IPS-NIHi7 (cell line): ENCODE data around the gene CD3E.
A peak's percentile ranks its signal among the peaks of the same experiment; 100 is the strongest.

Experiments used
- DNase-seq: peaks from one replicate; pipeline ENCODE4 v3.0.0; 2012; ENCODE audit warnings: mixed read lengths; ENCODE audit errors: extremely low spot score

The CD3E gene

DNA sequence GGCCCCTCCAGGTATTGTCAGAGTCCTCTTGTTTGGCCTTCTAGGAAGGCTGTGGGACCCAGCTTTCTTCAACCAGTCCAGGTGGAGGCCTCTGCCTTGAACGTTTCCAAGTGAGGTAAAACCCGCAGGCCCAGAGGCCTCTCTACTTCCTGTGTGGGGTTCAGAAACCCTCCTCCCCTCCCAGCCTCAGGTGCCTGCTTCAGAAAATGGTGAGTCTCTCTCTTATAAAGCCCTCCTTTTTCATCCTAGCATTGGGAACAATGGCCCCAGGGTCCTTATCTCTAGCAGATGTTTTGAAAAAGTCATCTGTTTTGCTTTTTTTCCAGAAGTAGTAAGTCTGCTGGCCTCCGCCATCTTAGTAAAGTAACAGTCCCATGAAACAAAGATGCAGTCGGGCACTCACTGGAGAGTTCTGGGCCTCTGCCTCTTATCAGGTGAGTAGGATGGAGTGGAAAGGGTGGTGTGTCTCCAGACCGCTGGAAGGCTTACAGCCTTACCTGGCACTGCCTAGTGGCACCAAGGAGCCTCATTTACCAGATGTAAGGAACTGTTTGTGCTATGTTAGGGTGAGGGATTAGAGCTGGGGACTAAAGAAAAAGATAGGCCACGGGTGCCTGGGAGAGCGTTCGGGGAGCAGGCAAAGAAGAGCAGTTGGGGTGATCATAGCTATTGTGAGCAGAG is at the start of gene CD3E:
Gene CD3E, plus strand, starts transcription at position 163 of the 681 bp plus-strand sequence. Its CDS starts 223 bp downstream, at position 386.
- no peak for DNase-seq

DNA sequence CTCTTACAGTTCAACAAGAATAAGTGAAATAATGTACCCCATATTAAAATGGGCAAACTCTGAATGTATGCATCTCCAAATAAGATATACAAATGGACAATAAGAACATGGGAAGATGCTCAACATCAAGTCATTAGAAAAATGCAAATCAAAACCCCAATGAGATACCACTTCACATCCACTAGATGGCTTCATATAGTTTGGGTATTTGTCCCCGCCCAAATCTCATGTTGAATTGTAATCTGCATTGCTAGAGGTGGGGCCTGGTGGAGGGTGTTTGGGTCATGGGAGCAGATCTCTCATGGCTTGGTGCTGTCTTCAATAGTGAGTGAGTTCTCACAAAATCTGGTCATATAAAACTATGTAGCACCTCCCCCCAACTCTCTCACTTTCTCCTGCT is 46.1 kb upstream of the CD3E start:
- DNase-seq: no peak

DNA sequence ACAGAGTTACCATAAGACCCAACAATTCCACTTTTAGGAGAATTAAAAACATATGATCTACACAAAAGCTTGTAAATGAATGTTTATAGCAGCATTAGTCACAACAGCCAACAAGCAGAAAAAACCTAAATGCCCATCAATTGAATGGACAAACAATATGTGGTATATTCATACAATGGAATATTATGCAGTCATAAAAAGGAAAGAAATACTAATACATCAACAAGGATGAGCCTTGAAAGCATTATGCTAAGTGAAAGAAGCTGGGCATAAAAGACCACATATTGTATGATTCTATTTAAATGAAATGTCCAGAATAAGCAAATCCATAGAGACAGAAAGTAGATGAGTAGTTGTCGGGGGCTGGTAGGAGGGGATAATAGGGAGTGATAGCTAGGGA is 45.4 kb upstream of the CD3E start:
- no peak for DNase-seq

DNA sequence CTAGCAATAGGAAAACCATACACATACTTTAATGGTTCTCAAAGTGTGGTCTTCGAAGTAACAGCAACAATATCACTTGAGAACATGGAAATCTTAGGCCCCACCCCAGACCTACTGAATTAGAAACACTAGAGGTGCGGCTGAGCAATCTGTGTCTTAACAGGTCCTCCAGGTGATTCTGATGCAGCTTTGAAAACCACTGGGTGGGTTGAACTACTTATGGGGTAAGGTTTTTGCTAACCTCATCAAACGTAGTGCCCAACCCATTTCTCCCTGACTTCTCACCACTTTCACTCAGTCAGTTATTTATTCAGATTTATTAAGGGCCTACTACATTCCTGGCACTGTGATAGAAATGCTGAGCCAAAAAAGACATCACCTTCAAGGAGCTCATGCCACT is 44.2 kb upstream of the CD3E start:
- DNase-seq: no peak

DNA sequence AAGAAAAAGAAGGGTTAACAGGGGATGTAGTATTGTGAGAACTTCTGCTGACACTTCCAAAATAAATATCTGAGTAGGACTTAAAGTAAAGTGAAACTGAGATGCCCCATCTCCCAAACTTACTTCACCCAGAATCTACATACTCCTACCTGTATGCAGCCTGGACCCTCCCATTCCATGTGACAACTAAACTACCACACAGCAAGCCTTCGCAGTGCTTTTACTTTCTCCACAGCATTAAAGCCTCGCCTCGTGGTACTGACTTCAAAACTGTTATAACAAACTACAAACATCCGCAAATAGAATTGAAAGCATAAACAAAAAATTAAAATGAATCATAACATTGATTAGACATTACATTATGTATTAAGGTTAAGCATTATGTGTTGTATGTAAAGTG is 41.4 kb upstream of the CD3E start:
- no peak for DNase-seq

DNA sequence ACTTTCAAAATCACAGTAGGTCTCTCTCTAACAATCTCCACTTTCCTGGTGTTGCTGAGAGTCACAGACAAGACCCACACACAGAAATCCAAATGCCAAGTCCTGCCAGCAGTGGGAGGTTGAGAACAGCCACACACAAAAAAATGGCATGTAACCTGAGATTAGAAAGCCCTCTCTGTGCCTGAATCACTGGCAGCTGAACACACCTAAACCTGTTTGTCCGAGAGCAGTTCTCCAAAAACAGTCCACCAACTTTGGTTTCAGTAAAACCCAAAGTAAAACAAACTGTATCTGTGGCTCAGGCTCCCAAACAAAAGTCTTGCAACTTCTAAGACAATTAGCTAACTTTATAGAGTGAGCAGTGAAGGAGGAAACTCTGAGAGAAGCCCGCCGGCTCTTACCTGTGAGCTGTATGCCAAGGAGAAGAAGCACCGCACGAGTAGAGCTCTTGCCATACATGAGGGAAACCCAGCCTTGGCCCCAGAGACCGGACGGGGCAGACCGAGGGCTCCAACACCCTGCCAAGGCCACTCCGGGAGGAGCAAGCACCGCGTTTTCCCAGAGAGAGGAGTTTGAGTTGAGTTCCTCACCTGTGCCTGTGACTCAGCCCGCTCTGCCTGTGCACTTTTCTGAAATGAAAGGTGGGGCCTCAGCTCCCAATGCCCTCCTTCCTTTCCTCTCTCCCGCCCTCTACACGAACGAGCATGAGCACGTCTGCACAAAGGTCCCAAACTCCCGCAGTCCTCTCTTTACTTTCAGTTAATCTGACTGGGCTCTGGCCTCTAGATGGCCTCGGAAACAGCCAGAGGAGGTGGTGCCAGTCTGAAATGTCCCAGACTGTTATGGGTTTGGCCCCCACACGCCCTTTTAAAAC is 40.6 kb upstream of the CD3E start, which contains the start of gene MPZL2:
Gene MPZL2, minus strand, starts transcription at position 603 of the 874 bp plus-strand sequence. Its CDS starts 144 bp downstream, at position 459.
- DNase-seq: peak; percentile 57

DNA sequence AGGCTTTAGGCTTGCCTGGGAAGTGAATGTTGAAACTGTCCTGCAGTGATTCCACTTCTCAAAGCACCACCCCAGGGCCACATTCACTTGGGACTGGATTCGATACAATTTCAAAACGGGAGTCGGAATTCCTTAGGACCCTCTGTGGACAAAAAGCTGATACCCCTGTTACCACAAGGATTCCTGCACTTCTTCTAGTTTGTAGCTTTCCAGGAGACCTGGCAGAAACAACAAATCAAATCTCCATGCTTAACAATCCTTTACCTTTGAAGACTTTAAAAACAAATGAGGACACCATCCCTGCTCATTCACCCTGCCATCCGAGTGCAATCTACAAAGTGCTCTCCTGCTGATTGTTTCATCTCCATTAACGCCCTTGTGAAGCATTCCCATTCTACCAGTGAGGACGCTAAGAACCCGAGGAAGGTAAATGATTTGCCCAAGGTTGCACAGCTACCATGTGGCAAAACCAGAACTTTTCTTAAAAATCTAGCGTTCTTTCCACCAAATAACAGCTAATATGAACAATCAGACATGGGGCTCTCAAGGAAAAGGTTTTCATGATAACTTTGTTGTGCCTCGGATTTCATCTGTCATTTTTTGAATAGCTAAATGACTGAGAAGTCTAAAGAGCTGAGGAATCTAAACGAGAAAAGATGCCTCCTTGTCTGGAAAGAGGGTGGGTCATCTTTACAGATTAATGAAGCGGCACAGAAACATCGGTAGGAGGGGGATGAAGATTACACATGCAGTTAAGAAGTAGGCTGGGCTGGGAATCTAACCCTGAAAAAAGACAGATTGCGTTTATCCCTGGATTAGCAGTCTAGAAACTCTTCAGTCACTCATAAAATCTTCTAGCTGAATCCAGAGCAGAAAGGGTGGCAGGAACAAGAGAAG is 39.7 kb upstream of the CD3E start:
- DNase-seq: peak; percentile 39

DNA sequence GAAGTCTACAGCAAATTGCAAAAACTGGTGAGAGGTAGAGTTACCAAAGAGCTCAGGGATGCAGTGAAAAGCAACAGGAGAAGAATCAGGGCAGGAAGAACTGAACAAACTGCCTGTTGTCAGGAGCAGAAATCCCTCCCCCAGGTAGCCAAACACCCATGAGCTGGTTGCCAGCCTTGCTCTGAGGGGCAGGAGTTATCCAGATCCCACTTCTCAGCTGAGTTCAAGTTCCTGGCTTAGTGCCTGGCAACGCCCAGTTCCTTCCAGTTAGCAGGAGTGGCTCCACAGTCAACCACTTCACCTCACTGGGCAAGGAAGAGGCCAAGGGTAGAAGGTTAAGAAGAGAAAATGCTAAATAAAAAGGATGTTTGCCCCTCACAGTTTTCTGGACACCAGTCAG is 38.6 kb upstream of the CD3E start:
- no peak for DNase-seq

DNA sequence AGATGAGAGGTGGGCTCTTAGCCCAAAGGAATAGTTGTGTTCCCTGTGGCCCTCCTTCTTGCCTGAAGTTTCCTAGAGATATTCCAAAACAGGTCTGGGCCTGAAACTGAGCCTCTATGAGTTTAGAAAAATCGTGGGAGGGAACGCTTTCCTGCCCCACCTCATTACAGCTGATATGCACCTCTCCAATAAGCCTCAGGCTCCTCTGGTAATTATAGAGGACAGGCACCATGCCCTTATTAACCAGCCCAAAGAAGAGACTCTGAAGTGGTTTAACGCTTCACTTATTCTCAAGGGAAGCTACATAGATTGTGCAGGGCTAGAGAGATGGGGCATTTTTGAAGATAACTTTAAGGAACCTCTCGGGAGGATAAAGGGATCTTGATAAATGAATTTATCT is 37.0 kb upstream of the CD3E start:
- DNase-seq: no peak

DNA sequence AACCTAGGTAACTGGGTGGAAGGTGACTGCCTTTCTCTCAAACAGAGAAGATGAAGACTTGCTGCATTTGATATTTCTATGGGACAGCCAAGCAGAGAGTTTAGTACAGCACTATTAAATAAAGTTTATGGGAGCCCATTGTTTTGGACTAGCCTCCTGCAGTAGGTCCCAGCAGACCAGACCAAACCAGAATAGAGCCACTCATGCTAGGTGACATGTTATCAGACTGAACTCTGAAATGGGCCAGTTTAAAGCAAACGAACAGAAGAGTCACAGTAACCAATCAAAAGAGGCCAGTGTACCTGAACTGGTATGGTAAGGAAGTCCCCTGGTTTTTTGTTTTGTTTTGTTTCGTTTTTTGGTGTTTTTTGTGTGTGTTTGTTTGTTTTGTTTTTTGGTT is 32.5 kb upstream of the CD3E start:
- no peak for DNase-seq

DNA sequence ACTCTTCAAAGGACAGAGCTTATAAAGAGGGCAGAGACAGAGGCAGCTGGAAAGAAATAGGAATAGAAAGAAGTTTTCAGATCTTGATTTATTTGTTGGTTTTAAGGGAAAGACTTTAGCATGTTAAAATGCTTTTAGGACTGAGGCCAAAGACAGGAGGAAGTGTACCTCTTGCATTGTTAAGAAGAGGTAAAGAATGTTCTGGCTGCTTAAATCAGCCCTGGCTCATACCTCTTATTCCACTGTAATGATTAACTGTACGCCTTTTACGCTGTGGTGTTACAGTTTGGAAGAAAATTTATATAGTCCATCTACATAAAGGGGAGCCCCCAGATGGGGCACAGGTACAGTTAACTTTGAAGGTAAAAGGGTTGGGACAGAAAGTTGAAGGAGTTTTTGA is 30.3 kb upstream of the CD3E start:
- DNase-seq: no peak

DNA sequence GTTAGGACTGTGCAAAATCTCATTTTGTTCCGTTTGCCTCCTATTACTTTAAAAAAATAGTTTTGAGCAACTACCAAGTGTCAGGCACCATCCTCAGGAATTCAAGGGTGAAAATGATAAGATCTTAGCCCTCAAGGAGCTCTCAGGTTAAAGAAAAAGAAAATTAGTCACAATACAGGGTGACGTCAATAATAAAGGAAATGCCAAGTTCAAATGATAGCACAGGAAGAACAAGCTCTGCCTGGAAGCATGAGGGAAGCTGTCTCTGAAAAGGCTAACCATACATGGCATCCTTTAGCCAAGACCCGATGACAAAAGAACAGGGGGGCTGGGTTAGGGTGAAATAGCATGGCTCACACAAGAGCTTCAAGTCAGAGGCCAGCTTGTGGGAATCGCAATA is 29.4 kb upstream of the CD3E start:
- DNase-seq: no peak

DNA sequence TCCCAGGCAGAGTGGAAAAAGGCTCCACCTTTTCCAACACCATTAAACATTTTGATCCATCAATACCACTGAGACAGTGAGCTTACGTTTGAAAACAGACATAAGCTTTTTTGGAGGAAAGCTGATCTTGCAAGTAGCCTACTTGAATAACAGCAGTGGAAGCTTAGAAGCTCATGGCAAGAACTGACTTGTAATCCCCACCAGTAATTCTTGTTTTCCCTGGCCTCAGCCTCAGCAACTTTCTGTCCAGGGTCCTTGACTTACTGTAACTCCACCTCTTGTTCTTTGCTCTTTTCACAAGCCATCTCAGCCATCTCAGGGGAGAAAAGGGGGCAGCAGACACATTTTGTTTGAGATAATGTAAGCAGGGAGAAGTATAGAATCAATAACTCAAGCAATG is 28.1 kb upstream of the CD3E start:
- DNase-seq: no peak

DNA sequence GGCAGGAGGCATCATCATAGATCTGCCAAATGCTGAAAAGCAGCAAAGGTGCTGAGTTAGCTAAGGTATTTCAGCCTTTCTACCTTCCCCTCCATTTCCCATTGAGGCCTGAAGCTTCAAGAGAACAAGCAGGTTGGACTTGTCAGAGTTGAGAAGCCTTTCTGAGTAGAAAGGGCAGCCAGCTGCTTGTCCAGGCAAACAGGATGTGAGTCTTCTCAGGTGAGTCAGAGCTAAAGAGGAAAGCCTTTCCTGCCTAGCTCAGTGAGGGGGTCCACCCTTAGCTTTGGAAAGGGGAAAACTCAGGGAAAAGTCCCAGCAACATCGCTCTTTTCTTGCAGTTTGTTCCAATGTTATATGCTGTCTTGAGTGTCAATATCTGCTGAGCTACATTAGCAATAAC is 27.2 kb upstream of the CD3E start:
- peak; percentile 40 for DNase-seq

DNA sequence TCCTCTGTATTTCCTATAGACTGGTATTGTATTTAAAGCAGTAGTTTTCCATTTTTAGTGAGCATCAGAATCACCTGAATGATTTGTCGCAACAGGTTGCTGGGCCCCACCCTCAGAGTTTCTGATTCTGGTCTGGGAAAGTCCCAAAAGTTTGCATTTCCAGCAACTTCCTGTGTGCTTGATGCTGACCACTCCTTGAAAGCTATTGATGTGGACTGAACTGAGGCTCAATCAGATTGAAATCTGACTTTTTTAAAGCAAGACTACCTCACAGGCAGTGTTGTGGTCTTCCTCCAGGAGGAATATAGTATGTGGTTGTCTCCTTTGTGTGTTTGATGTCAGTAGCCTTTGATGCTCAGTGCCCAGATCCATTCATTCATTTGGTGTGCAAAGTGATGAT is 23.2 kb upstream of the CD3E start:
- no peak for DNase-seq

DNA sequence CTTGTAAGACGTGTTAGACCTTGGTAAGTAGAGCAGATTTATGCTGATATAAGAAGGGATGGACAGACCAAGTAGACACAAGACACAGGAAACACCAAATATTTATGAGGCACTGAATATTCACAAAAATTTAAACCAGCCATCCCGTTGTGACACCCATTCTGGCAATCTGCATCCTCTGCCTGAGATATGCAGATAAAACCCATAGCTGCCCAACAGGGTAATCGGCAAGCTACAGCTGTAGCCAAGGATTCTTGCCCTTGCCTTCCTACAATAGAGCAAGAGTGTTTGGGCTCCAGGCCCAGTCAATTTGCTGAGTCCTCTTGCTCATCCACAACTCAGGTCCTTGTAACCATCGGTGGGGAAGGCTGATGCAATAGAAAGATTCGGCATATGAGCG is 21.9 kb upstream of the CD3E start:
- peak; percentile 9 for DNase-seq

DNA sequence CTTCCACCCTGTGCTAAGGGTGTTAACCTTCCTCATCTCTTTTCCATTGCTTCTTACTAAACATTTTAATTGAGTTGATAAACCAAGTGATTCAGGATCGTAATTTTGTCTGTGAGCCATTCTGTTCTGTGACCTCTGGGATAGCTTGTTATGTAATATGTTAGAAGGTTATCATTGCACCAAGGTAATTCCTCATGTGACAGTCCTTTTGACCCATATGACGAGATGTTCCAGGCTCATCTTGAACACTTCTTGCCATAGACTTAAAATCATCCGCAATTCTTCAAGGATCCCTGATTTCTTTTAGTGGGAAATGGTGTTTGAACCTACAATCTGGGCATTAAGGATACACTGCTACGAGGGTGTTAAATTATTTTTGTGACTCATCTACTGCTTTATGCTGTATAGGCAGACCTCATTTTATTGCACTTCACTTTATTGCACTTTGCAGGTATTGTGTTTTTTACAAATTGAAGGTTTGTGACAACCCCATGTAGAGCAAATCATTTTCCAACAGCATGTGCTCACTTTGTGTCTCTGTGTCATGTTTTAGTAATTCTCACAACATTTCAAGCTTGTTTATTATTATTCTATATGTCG is 21.4 kb upstream of the CD3E start:
- DNase-seq: no peak

DNA sequence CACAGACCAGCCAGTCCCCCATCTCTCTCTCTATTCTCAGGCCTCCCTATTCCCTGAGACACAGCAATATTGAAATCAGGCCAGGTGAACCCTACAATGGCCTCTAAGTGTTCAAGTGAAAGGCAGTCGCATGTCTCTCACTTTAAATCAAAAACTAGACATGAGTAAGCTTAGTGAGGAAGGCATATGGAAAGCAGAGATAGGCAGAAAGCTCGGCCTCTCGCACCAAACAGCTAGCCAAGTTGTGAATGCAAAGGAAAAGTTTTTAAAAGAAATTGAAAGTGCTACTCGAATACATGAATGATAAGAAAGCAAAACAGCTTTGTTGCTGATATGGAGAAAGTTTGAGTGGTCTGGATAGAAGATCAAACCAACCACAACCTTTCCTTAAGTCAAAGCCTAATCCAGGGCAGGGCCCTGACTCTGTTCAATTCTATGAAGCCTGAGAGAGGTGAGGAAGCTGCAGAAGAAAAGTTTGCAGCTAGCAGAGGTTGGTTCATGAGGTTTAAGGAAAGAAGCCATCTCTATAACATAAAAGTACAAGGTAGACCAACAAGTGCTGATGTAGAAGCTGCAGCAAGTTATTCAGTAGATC is 20.7 kb upstream of the CD3E start:
- no peak for DNase-seq

DNA sequence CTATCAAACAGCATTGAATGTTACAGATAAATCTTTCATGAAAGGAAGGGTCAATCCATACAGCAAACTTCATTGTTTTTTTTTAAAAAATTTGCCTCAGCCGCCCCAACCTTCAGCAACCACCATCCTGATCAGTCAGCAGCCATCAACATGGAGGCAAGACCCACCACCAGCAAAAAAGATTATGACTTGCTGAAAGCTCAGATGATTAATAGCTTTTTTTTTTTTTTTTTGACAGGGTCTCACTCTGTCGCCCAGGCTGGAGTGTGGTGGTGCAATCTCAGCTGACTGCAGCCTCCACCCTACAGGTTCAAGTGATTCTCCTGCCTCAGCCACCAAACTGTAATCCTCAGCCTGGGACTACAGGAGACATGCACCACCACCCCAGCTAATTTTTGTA is 18.0 kb upstream of the CD3E start:
- no peak for DNase-seq

DNA sequence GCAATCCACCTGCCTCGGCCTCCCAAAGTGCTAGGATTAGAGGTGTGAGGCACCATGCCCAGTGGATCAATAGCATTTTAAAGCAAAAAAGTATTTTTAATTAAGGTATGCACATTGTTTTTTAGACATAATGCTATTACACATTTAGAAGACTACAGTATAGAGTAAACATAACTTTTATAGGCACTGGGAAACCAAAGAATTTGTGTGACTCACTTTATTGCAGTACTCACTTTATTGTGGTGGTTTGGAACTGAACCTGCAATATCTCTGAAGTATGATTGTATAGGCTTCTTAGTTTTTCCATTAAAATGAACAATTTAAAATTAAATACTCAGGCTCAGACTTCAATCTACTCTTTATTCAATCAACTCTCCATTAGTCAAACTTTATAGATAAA is 17.5 kb upstream of the CD3E start:
- no peak for DNase-seq

DNA sequence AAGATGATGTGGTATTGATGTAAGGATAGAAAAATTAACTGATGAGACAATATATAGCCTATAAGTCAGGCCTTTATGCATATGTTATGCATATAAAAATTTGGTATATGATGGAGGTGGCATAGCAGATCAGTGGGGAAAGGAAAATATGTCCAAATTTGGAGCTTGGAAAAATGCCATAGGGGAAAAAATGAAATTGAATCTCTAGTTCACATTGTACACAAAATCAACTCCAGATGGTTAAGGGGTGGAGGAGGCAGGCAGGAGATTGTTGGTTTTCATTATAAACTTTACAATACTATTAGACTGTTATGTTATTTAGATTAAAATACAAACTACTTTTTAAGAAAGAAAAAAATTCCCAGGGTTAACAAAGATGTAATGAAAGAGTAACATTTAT is 15.1 kb upstream of the CD3E start:
- DNase-seq: no peak
